Activated B cell treated with CpG ODN at 0.5 μM for 24 hours (primary cell): Measurements from ENCODE around the gene PLET1. TPM values are rescaled to one million over a fixed set of nuclear protein-coding genes. Genes with fewer than 3 reads are reported as not detected.
A peak's percentile ranks its signal among the peaks of the same experiment; 100 is the strongest.

Experiments used
- ATAC-seq: fragments of 200-7000 bp; cut with Tn5 transposase; one replicate; pipeline ENCODE4 v1.10.0; 2021; ENCODE audit warnings: low read depth, mild to moderate bottlenecking, moderate library complexity
- CTCF ChIA-PET: fragments of 350-600 bp; sonication (Branson Sonifier 250); formaldehyde crosslinking; loops from one replicate; lab custom pipeline; 2021; ENCODE audit warnings: antibody characterized with exemption; lab: Charles Lee
- POLR2A ChIA-PET: fragments of 350-600 bp; sonication (Branson Sonifier 250); formaldehyde crosslinking; loops from one replicate; lab custom pipeline; 2021; ENCODE audit warnings: antibody characterized with exemption; lab: Charles Lee
- DNase-seq: peaks from one replicate; pipeline ENCODE4 v3.0.0; 2022
- H3K27ac Mint-ChIP-seq: one replicate; pipeline ENCODE4 v1.8.0; 2020; ENCODE audit warnings: mixed read lengths
- H3K27me3 Mint-ChIP-seq: one replicate; pipeline ENCODE4 v1.8.0; 2021; ENCODE audit warnings: mixed read lengths
- H3K36me3 Mint-ChIP-seq: one replicate; pipeline ENCODE4 v1.8.0; 2021; ENCODE audit warnings: low read depth, mixed read lengths
- H3K4me1 Mint-ChIP-seq: one replicate; pipeline ENCODE4 v1.8.0; 2021; ENCODE audit warnings: mixed read lengths
- H3K4me3 Mint-ChIP-seq: one replicate; pipeline ENCODE4 v1.8.0; 2020; ENCODE audit warnings: mild to moderate bottlenecking, mixed read lengths
- H3K9me3 Mint-ChIP-seq: one replicate; pipeline ENCODE4 v1.8.0; 2020; ENCODE audit warnings: mixed read lengths
- CTCF ChIP-seq: fragments of 200-600 bp; IDR thresholded peaks from one replicate; pipeline ENCODE4 v1.8.0; 2022; ENCODE audit warnings: antibody characterized with exemption, mild to moderate bottlenecking
- intact Hi-C: fragments of 100-400 bp; cut with micrococcal nuclease; formaldehyde crosslinking; loops from one replicate; pipeline ENCODE4 v1.15.1; 2024
- total RNA-seq: library from RNA; stranded (reverse); gene quantifications from 2 replicates; pipeline ENCODE4 v1.2.3, GENCODE V29; 2022

The PLET1 gene
- total RNA-seq, 1 donor from 2014 or later = not detected

GRCh38 chr11:112277029-112277428, 16.4 kb upstream of the PLET1 start:
- no peak for TF ChIP-seq CTCF
- Mint-ChIP-seq H3K36me3 (no peaks in the 10 kb centered on the region), H3K27me3 (no peaks in the 10 kb centered on the region), H3K9me3 (no peaks in the 10 kb centered on the region), H3K4me3 (no peak overlapping the region), H3K4me1 (peaks cover 26% of the 10 kb centered on the region), H3K27ac (no peak overlapping the region)
- CTCF ChIA-PET = interaction anchor here (9.7 kb wide), 1 partner anchor 58 kb away, joined by 166 read pairs; no protein-coding TSS in a partner anchor
- POLR2A ChIA-PET = no interaction called here
- ATAC-seq (no peak), DNase-seq (no peak)
- intact Hi-C loops = no loop called here

- H3K4me3 Mint-ChIP-seq = no peak overlapping the region
- TF ChIP-seq CTCF = no peak
- no peak overlapping the region for H3K27ac Mint-ChIP-seq
- no peaks in the 10 kb centered on the region for H3K27me3 Mint-ChIP-seq
- H3K36me3 Mint-ChIP-seq = no peaks in the 10 kb centered on the region
- DNase-seq = no peak
- intact Hi-C loops = no loop called here
- CTCF ChIA-PET = no interaction called here
- POLR2A ChIA-PET = interaction anchor here (0.5 to 1.3 kb wide), 2 partner anchors 47 to 394 kb away, joined by 3 to 6 read pairs; no protein-coding TSS in a partner anchor
- no peaks in the 10 kb centered on the region for H3K9me3 Mint-ChIP-seq
- peaks cover 30% of the 10 kb centered on the region for H3K4me1 Mint-ChIP-seq
- ATAC-seq = no peak
Measured at GRCh38 chr11:112274007-112274783, 13.5 kb upstream of the PLET1 start.

- H3K27ac Mint-ChIP-seq = no peak overlapping the region
- no peaks in the 10 kb centered on the region for H3K36me3 Mint-ChIP-seq
- ATAC-seq = no peak
- intact Hi-C loops = no loop called here
- peaks cover 30% of the 10 kb centered on the region for H3K4me1 Mint-ChIP-seq
- H3K9me3 Mint-ChIP-seq = no peaks in the 10 kb centered on the region
- ChIA-PET CTCF (no interaction called here), POLR2A (no interaction called here)
- TF ChIP-seq CTCF = no peak
- no peaks in the 10 kb centered on the region for H3K27me3 Mint-ChIP-seq
- DNase-seq = no peak
- H3K4me3 Mint-ChIP-seq = no peak overlapping the region
Measured at GRCh38 chr11:112273066-112273465, 12.4 kb upstream of the PLET1 start.

- ChIA-PET CTCF (interaction anchor here (0.6 to 1.6 kb wide), 3 partner anchors 9 to 1808 kb away, joined by 5 to 17 read pairs (median 5); no protein-coding TSS in a partner anchor), POLR2A (interaction anchor here (0.9 kb wide), 1 partner anchor 9 kb away, joined by 4 read pairs; no protein-coding TSS in a partner anchor)
- peak; percentile 65 for ATAC-seq
- no peaks in the 10 kb centered on the region for H3K9me3 Mint-ChIP-seq
- H3K27me3 Mint-ChIP-seq = no peaks in the 10 kb centered on the region
- H3K27ac Mint-ChIP-seq = peak overlapping the region; percentile 84
- H3K36me3 Mint-ChIP-seq = no peaks in the 10 kb centered on the region
- DNase-seq = no peak
- no peak for TF ChIP-seq CTCF
- intact Hi-C loops = no loop called here
- peaks cover 25% of the 10 kb centered on the region for H3K4me1 Mint-ChIP-seq
- peak overlapping the region; percentile 21 for H3K4me3 Mint-ChIP-seq
Measured at GRCh38 chr11:112271242-112271641, 10.6 kb upstream of the PLET1 start.

DNA sequence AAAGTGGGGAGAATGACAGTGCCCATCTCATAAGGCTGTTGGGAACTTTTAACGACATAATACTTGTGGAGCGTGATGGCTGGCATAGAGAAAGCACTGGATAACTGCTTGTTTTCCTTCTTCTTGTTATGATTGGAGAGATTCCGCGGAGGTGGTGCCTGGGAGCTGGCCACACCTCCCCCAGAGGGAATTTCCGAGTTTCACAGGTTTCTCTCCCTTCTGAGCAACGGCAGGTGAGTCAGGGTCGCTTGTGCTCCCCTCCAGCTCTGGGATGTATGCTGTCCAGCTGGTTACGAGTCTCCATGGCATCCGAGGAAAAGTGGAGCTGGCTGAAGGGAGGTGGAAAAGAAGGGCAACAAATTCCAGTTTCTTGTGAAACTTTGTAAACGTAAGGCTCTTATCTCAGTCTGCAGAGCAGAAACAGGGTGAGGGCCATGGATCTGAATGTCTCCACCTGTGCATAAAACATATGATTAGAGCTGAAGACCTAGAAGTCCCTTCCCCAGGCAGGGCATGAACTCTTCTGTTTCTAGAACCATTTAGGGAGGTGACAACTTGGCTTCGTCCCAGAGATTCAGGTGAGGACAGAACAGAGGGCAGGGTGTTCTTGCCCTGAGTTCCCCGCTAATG, 10.0 kb upstream of the PLET1 start:
- ChIA-PET CTCF (interaction anchor here (0.6 to 1.6 kb wide), 3 partner anchors 9 to 1807 kb away, joined by 5 to 17 read pairs (median 5); no protein-coding TSS in a partner anchor), POLR2A (interaction anchor here (0.9 kb wide), 1 partner anchor 10 kb away, joined by 4 read pairs; no protein-coding TSS in a partner anchor)
- intact Hi-C loops = no loop called here
- H3K9me3 Mint-ChIP-seq = no peaks in the 10 kb centered on the region
- no peaks in the 10 kb centered on the region for H3K27me3 Mint-ChIP-seq
- peak overlapping the region; percentile 84 for H3K27ac Mint-ChIP-seq
- TF ChIP-seq CTCF = no peak
- no peaks in the 10 kb centered on the region for H3K36me3 Mint-ChIP-seq
- DNase-seq (no peak), ATAC-seq (no peak)
- peaks cover 25% of the 10 kb centered on the region for H3K4me1 Mint-ChIP-seq
- no peak overlapping the region for H3K4me3 Mint-ChIP-seq
